CD4-positive, alpha-beta T cell treated with Interleukin-1 beta for 1 hour (primary cell): ENCODE data around the gene PER2.

ENCODE experiments used
- DNase-seq, 2 donors: peaks; one replicate each; pipeline ENCODE4 v3.0.0-alpha.2; 2020 to 2022

Gene PER2

GRCh38 chr2:238225911-238226697 is 62.3 kb downstream of the PER2 start:
- DNase-seq, result no peak

GRCh38 chr2:238225121-238225520 is 63.3 kb downstream of the PER2 start:
- no peak for DNase-seq

GRCh38 chr2:238224356-238225035 is 63.9 kb downstream of the PER2 start:
- no peak for DNase-seq

- DNase-seq, result no peak
Measured at GRCh38 chr2:238220892-238221521, 67.4 kb downstream of the PER2 start.

GRCh38 chr2:238220274-238220891 is 68.0 kb downstream of the PER2 start:
- no peak for DNase-seq

- no peak for DNase-seq
Measured at GRCh38 chr2:238216651-238217184, 71.7 kb downstream of the PER2 start.

- no peak for DNase-seq
Measured at GRCh38 chr2:238207006-238207405, 81.4 kb downstream of the PER2 start.

GRCh38 chr2:238203973-238204683 is 84.3 kb downstream of the PER2 start:
- peak in 1 of 2 donors; percentile 4 for DNase-seq

- peak; percentile 91 for DNase-seq
Measured at GRCh38 chr2:238203094-238203972, 85.1 kb downstream of the PER2 start, which contains the start of gene ILKAP. ILKAP (minus strand) TSS chr2:238203695; CDS start chr2:238203553, 142 bp downstream.

GRCh38 chr2:238202326-238203093 is 85.9 kb downstream of the PER2 start:
- DNase-seq, result peak in 1 of 2 donors; percentile 15
